Measurements from ENCODE around the gene PIK3R6. TPM values are rescaled to one million over a fixed set of nuclear protein-coding genes. Genes with fewer than 3 reads are reported as not detected.

Gene PIK3R6
- total and polyA plus RNA-seq, 10 of the 15 experiments (the other 5 are each of a cell fraction or from before 2014, with no cell fraction given) = 6.7 to 146 (median 68.2) TPM

GRCh38 chr17:8820311-8821010 is 47.0 kb downstream of the PIK3R6 start:
- ATAC-seq (no peak), DNase-seq (ENCODE audit: low read depth, low spot score) (no peak), FAIRE-seq (no peak)
- ChIA-PET POLR2A (interaction anchor here (0.7 kb wide), 1 partner anchor 18 kb away, joined by 7 read pairs; no protein-coding TSS in a partner anchor), SMC1A (ENCODE audit: uncharacterized antibody, unreplicated experiment) (interaction anchor here (0.8 to 1.0 kb wide), 2 partner anchors 12 to 14 kb away, joined by 3 to 4 read pairs; no protein-coding TSS in a partner anchor), CTCF (interaction anchor here (0.9 to 1.8 kb wide), 4 partner anchors 13 to 75 kb away, joined by 3 to 9 read pairs (median 6); no protein-coding TSS in a partner anchor), RAD21 (ENCODE audit: unreplicated experiment) (interaction anchor here (1.2 kb wide), 1 partner anchor 13 kb away, joined by 3 read pairs; no protein-coding TSS in a partner anchor)
- in situ Hi-C loops (cut with MboI) (no loop called here), intact Hi-C loops (cut with micrococcal nuclease; ENCODE audit: unreplicated experiment) (no loop called here)
- TSS peak; percentile 30 for BruUV-seq (replicated peaks)
- no peaks in the 10 kb centered on the region; the same call in 1 of the 3 replicates for H3K9me3 ChIP-seq (replicated peaks; ENCODE audit: control insufficient read depth, insufficient read depth, low read length)
- peaks cover 17 to 68% of the 10 kb centered on the region in 2 experiments for H3K36me3 ChIP-seq (ENCODE audit: control insufficient read depth in 2 of 2, insufficient read depth in 2 of 2, low read length in 1 of 2)
- no peak overlapping the region for H3K4me2 ChIP-seq (ENCODE audit: control insufficient read depth, insufficient read depth)
- no peak overlapping the region for H3K9ac ChIP-seq (ENCODE audit: control insufficient read depth, insufficient read depth, low read length)
- TF ChIP-seq POLR2A (IDR thresholded peaks at IDR 0.05; ENCODE audit: low read depth, low read length) (0 out of 2 replicates have a peak, but pooled peaks have one; percentile 30), E2F4 (IDR thresholded peaks at IDR 0.05; ENCODE audit: low read depth, low read length) (no peak)
- no peak overlapping the region for H3K27ac ChIP-seq (ENCODE audit: control insufficient read depth, insufficient read depth)
- H3K4me3 ChIP-seq = no peak overlapping the region
- no peaks in the 10 kb centered on the region for H3K79me2 ChIP-seq (ENCODE audit: control insufficient read depth, insufficient read depth, low read length)
- H3K27me3 ChIP-seq (replicated peaks in 1 of 2; ENCODE audit: control insufficient read depth in 2 of 2, insufficient read depth in 2 of 2, low read length in 1 of 2) = no peaks in the 10 kb centered on the region
- 87% methylated on average over 8 of the region's 8 CpGs for WGBS (ENCODE audit: insufficient coverage, insufficient replicate concordance, low lambda C conversion rate, missing lambda C conversion rate)
- no peaks in the 10 kb centered on the region for H3K4me1 ChIP-seq (ENCODE audit: control insufficient read depth, insufficient read depth, low read length)
- no peak overlapping the region for H2AFZ ChIP-seq (ENCODE audit: control insufficient read depth, low read depth, low read length)
- H4K20me1 ChIP-seq (ENCODE audit: control insufficient read depth, insufficient read depth) = no peaks in the 10 kb centered on the region

- CTCF ChIA-PET = interaction anchor here (0.5 to 0.6 kb wide), 2 partner anchors 39 to 86 kb away, joined by 3 read pairs; no protein-coding TSS in a partner anchor
- Histone ChIP-seq H3K4me3 (no peak overlapping the region), H3K4me2 (ENCODE audit: control insufficient read depth, insufficient read depth) (no peak overlapping the region), H3K4me1 (ENCODE audit: control insufficient read depth, insufficient read depth, low read length) (no peaks in the 10 kb centered on the region), H2AFZ (ENCODE audit: control insufficient read depth, low read depth, low read length) (no peak overlapping the region), H3K27ac (ENCODE audit: control insufficient read depth, insufficient read depth) (no peak overlapping the region), H3K9ac (ENCODE audit: control insufficient read depth, insufficient read depth, low read length) (no peak overlapping the region), H3K36me3 (ENCODE audit: control insufficient read depth in 2 of 2, insufficient read depth in 2 of 2, low read length in 1 of 2) (peaks cover 17 to 68% of the 10 kb centered on the region in 2 experiments), H4K20me1 (ENCODE audit: control insufficient read depth, insufficient read depth) (no peaks in the 10 kb centered on the region), H3K9me3 (replicated peaks; ENCODE audit: control insufficient read depth, insufficient read depth, low read length) (peaks cover 6% of the 10 kb centered on the region), H3K79me2 (ENCODE audit: control insufficient read depth, insufficient read depth, low read length) (no peaks in the 10 kb centered on the region), H3K27me3 (replicated peaks in 1 of 2; ENCODE audit: control insufficient read depth in 2 of 2, insufficient read depth in 2 of 2, low read length in 1 of 2) (no peaks in the 10 kb centered on the region)
- BruUV-seq (replicated peaks) = no TSS peak
- FAIRE-seq (no peak), ATAC-seq (peak; percentile 28; the same call in 1 of the 3 replicates), DNase-seq (ENCODE audit: low read depth, low spot score) (no peak)
- intact Hi-C loops (cut with micrococcal nuclease; ENCODE audit: unreplicated experiment) = no loop called here
- 67% methylated on average over 3 of the region's 3 CpGs for WGBS (ENCODE audit: insufficient coverage, insufficient replicate concordance, low lambda C conversion rate, missing lambda C conversion rate)
- TF ChIP-seq MTA3 (IDR thresholded peaks at IDR 0.05; ENCODE audit: borderline replicate concordance, low read length) (no peak), PKNOX1 (IDR thresholded peaks at IDR 0.05) (no peak), POLR2AphosphoS5 (IDR thresholded peaks at IDR 0.05; ENCODE audit: low read length) (peak; percentile 84), BACH1 (IDR thresholded peaks at IDR 0.05; ENCODE audit: borderline replicate concordance) (0 out of 2 replicates have a peak, but pooled peaks have one; percentile 8)
- SMC1A ChIA-PET (ENCODE audit: uncharacterized antibody, unreplicated experiment) = interaction anchor here (0.7 to 1.4 kb wide), 2 partner anchors 12 to 69 kb away, joined by 3 to 4 read pairs; no protein-coding TSS in a partner anchor
- POLR2A ChIA-PET = interaction anchor here (1.8 kb wide), 1 partner anchor 12 kb away, joined by 4 read pairs; no protein-coding TSS in a partner anchor
- in situ Hi-C loops (cut with MboI) = no loop called here
- RAD21 ChIA-PET (ENCODE audit: unreplicated experiment) = no interaction called here
Measured at GRCh38 chr17:8818654-8819330, 48.7 kb downstream of the PIK3R6 start.

Data from GM12878 (cell line).